ENCODE data around the gene TAC3.
A peak's percentile ranks its signal among the peaks of the same experiment; 100 is the strongest.
"Not testable (repeated sequence)": the region's sequence is repeated elsewhere in the genome, so short reads cannot be mapped to it uniquely, and the experiment has no call there.

The TAC3 gene

GRCh38 chr12:57016348-57016747 lies at the start of gene TAC3:
TAC3 (minus strand) TSS chr12:57016529; CDS start chr12:57015797, 732 bp downstream.
- H3K36me3 Mint-ChIP-seq (ENCODE audit: low read depth), result no peaks in the 10 kb centered on the region
- H3K27ac Mint-ChIP-seq, result no peak within 1 kb of the TSS
- peaks cover 27% of the 10 kb centered on the region for H3K4me1 Mint-ChIP-seq
- peaks cover 51% of the 10 kb centered on the region for H3K27me3 Mint-ChIP-seq (ENCODE audit: low read depth, poor library complexity)
- no peaks in the 10 kb centered on the region for H3K9me3 Mint-ChIP-seq
- no peak within 1 kb of the TSS for H3K4me3 Mint-ChIP-seq
- peak; percentile 26 for DNase-seq
- no peak for TF ChIP-seq CTCF (IDR thresholded peaks at IDR 0.05)

GRCh38 chr12:57063991-57064685 lies 47.8 kb upstream of the TAC3 start:
- no peak for DNase-seq
- Mint-ChIP-seq H3K36me3 (ENCODE audit: low read depth) (peaks cover 55% of the 10 kb centered on the region), H3K4me3 (no peak overlapping the region), H3K9me3 (no peaks in the 10 kb centered on the region), H3K4me1 (no peaks in the 10 kb centered on the region), H3K27ac (no peak overlapping the region), H3K27me3 (ENCODE audit: low read depth, poor library complexity) (no peaks in the 10 kb centered on the region)
- TF ChIP-seq CTCF (IDR thresholded peaks at IDR 0.05), result no peak

GRCh38 chr12:57058454-57058853 lies 42.1 kb upstream of the TAC3 start:
- peak overlapping the region; percentile 53 for H3K27ac Mint-ChIP-seq
- no peaks in the 10 kb centered on the region for H3K27me3 Mint-ChIP-seq (ENCODE audit: low read depth, poor library complexity)
- no peak overlapping the region for H3K4me3 Mint-ChIP-seq
- peaks cover 49% of the 10 kb centered on the region for H3K36me3 Mint-ChIP-seq (ENCODE audit: low read depth)
- TF ChIP-seq CTCF (IDR thresholded peaks at IDR 0.05), result no peak
- no peak for DNase-seq
- H3K4me1 Mint-ChIP-seq, result no peaks in the 10 kb centered on the region
- peaks cover 7% of the 10 kb centered on the region for H3K9me3 Mint-ChIP-seq

- peaks cover 1% of the 10 kb centered on the region for H3K27me3 Mint-ChIP-seq (ENCODE audit: low read depth, poor library complexity)
- peaks cover 44% of the 10 kb centered on the region for H3K36me3 Mint-ChIP-seq (ENCODE audit: low read depth)
- H3K4me3 Mint-ChIP-seq, result no peak overlapping the region
- no peak for TF ChIP-seq CTCF (IDR thresholded peaks at IDR 0.05)
- peak overlapping the region; percentile 48 for H3K27ac Mint-ChIP-seq
- peaks cover 7% of the 10 kb centered on the region for H3K9me3 Mint-ChIP-seq
- DNase-seq, result no peak
- no peaks in the 10 kb centered on the region for H3K4me1 Mint-ChIP-seq
These were observed 40.9 kb upstream of the TAC3 start for GRCh38 chr12:57057067-57057751.

- no peaks in the 10 kb centered on the region for H3K4me1 Mint-ChIP-seq
- no peak for DNase-seq
These were observed 39.5 kb upstream of the TAC3 start for GRCh38 chr12:57055824-57056223.

GRCh38 chr12:57053901-57054300 lies 37.6 kb upstream of the TAC3 start:
- H3K9me3 Mint-ChIP-seq, H3K4me3 Mint-ChIP-seq, H3K27ac Mint-ChIP-seq, H3K4me1 Mint-ChIP-seq, DNase-seq: not testable (repeated sequence)
- peaks cover 31% of the 10 kb centered on the region for H3K36me3 Mint-ChIP-seq (ENCODE audit: low read depth)
- peaks cover 13% of the 10 kb centered on the region for H3K27me3 Mint-ChIP-seq (ENCODE audit: low read depth, poor library complexity)

More at GRCh38 chr12:57055824-57056223, 39.5 kb upstream of the TAC3 start:
- Mint-ChIP-seq H3K36me3 (ENCODE audit: low read depth) (peaks cover 42% of the 10 kb centered on the region), H3K27ac (no peak overlapping the region), H3K4me3 (no peak overlapping the region), H3K27me3 (ENCODE audit: low read depth, poor library complexity) (peaks cover 5% of the 10 kb centered on the region), H3K9me3 (peaks cover 7% of the 10 kb centered on the region)
- TF ChIP-seq CTCF (IDR thresholded peaks at IDR 0.05), result no peak

GRCh38 chr12:57053146-57053545 lies 36.8 kb upstream of the TAC3 start:
- Mint-ChIP-seq H3K36me3 (ENCODE audit: low read depth) (peaks cover 25% of the 10 kb centered on the region), H3K27me3 (ENCODE audit: low read depth, poor library complexity) (peaks cover 17% of the 10 kb centered on the region)
- H3K9me3 Mint-ChIP-seq, H3K4me1 Mint-ChIP-seq, DNase-seq, H3K27ac Mint-ChIP-seq, H3K4me3 Mint-ChIP-seq: not testable (repeated sequence)
